Smooth muscle cell (in vitro differentiated cells): ENCODE data around the gene ZNF385B. TPM values are rescaled to one million over a fixed set of nuclear protein-coding genes. Genes with fewer than 3 reads are reported as not detected.

ENCODE experiments used
- DNase-seq: peaks from one replicate; lab custom pipeline; 2025; ENCODE audit not compliant: unreplicated experiment; lab: John Stamatoyannopoulos, UW
- H2AFZ ChIP-seq: fragments of 200-600 bp; sonication (generic); 2 replicates; pipeline ENCODE4 v1.6.0; 2016; ENCODE audit warnings: antibody characterized with exemption, low read depth, mild to moderate bottlenecking
- H3F3A ChIP-seq: fragments of 200-600 bp; sonication (generic); 2 replicates; pipeline ENCODE4 v1.6.0; 2017; ENCODE audit warnings: antibody characterized with exemption, low read depth
- H3K27ac ChIP-seq: fragments of 200-600 bp; sonication (generic); 2 replicates; pipeline ENCODE4 v1.5.1; 2016; ENCODE audit warnings: low read depth, mild to moderate bottlenecking
- H3K27me3 ChIP-seq: fragments of 200-600 bp; sonication (generic); 2 replicates; pipeline ENCODE4 v1.6.1; 2016; ENCODE audit warnings: low read depth, mild to moderate bottlenecking
- H3K36me3 ChIP-seq: fragments of 200-600 bp; sonication (generic); 2 replicates; pipeline ENCODE4 v1.5.1; 2016; ENCODE audit warnings: low read depth
- H3K4me1 ChIP-seq: fragments of 200-600 bp; sonication (generic); 2 replicates; pipeline ENCODE4 v1.5.1; 2016; ENCODE audit warnings: low read depth
- H3K4me2 ChIP-seq: fragments of 200-600 bp; sonication (generic); 2 replicates; pipeline ENCODE4 v1.6.0; 2016; ENCODE audit warnings: mild to moderate bottlenecking
- H3K4me3 ChIP-seq: fragments of 200-600 bp; sonication (generic); 2 replicates; pipeline ENCODE4 v1.5.1; 2016; ENCODE audit warnings: mild to moderate bottlenecking
- H3K79me2 ChIP-seq: fragments of 200-600 bp; sonication (generic); 2 replicates; pipeline ENCODE4 v1.6.0; 2016; ENCODE audit warnings: low read depth, mild to moderate bottlenecking
- H3K9ac ChIP-seq: fragments of 200-600 bp; sonication (generic); 2 replicates; pipeline ENCODE4 v1.6.0; 2016; ENCODE audit warnings: low read depth
- H3K9me3 ChIP-seq: fragments of 200-600 bp; sonication (generic); replicated peaks from 2 replicates; pipeline ENCODE4 v1.5.1; 2016; ENCODE audit warnings: low read depth
- H4K20me1 ChIP-seq: fragments of 200-600 bp; sonication (generic); 2 replicates; pipeline ENCODE4 v1.6.0; 2016; ENCODE audit warnings: low read depth
- CTCF ChIP-seq: fragments of 200-600 bp; sonication (generic); IDR thresholded peaks from 2 replicates; pipeline ENCODE4 v1.5.1; 2017; ENCODE audit warnings: borderline replicate concordance, mild to moderate bottlenecking, antibody characterized with exemption; ENCODE audit not compliant: insufficient read depth, poor library complexity, severe bottlenecking
- WGBS: methylation state at CpG from one replicate; pipeline ENCODE4 v1.1.7; 2016; ENCODE audit warnings: low lambda C conversion rate; 5-methylcytosine and 5-hydroxymethylcytosine counted together
- polyA plus RNA-seq: library from polyadenylated mRNA; unstranded; fragments of >200 nt; fragmentation: Nextera tagmentation; extraction: Ambion mirVana; gene quantifications from 2 replicates; pipeline ENCODE4 v1.2.1, GENCODE V29; 2016
- total RNA-seq: library from RNA; depleted of rRNA; stranded (reverse); fragments of >200 nt; gene quantifications from 2 replicates; pipeline ENCODE4 v1.2.3, GENCODE V29; 2014

The ZNF385B gene
- total and polyA plus RNA-seq, 2 experiments from 2014 or later, result 1.4 to 3.2 TPM

GRCh38 chr2:179768765-179769164 lies 92.6 kb downstream of the ZNF385B start:
- TF ChIP-seq CTCF, result no peak
- H3K4me3 ChIP-seq, result no peak overlapping the region
- 79% methylated on average over 1 of the region's 1 CpG for WGBS
- no peak overlapping the region for H3K4me2 ChIP-seq
- H4K20me1 ChIP-seq, result no peaks in the 10 kb centered on the region
- H3K4me1 ChIP-seq, result no peaks in the 10 kb centered on the region
- no peaks in the 10 kb centered on the region for H3K27me3 ChIP-seq
- H3K9ac ChIP-seq, result no peak overlapping the region
- no peaks in the 10 kb centered on the region for H3F3A ChIP-seq
- DNase-seq, result no peak
- no peak overlapping the region for H3K27ac ChIP-seq
- H3K36me3 ChIP-seq, result no peaks in the 10 kb centered on the region
- no peaks in the 10 kb centered on the region for H3K9me3 ChIP-seq
- H3K79me2 ChIP-seq, result no peaks in the 10 kb centered on the region
- peak overlapping the region; percentile 24 for H2AFZ ChIP-seq

GRCh38 chr2:179765666-179766065 lies 95.7 kb downstream of the ZNF385B start:
- Histone ChIP-seq H3K27me3 (no peaks in the 10 kb centered on the region), H3K79me2 (no peaks in the 10 kb centered on the region), H3K9me3 (no peaks in the 10 kb centered on the region), H4K20me1 (no peaks in the 10 kb centered on the region), H3K4me1 (no peaks in the 10 kb centered on the region), H3K27ac (no peak overlapping the region), H3K36me3 (no peaks in the 10 kb centered on the region), H3K4me3 (no peak overlapping the region), H3K9ac (no peak overlapping the region), H2AFZ (no peak overlapping the region), H3K4me2 (no peak overlapping the region), H3F3A (no peaks in the 10 kb centered on the region)
- WGBS, result 52% methylated on average over 2 of the region's 2 CpGs
- no peak for TF ChIP-seq CTCF
- no peak for DNase-seq

- DNase-seq, result no peak
- no peaks in the 10 kb centered on the region for H4K20me1 ChIP-seq
- no peaks in the 10 kb centered on the region for H3K36me3 ChIP-seq
- H3F3A ChIP-seq, result no peaks in the 10 kb centered on the region
- no peaks in the 10 kb centered on the region for H3K79me2 ChIP-seq
- no peaks in the 10 kb centered on the region for H3K9me3 ChIP-seq
- no peak overlapping the region for H3K4me3 ChIP-seq
- 93% methylated on average over 1 of the region's 1 CpG for WGBS
- no peak overlapping the region for H3K27ac ChIP-seq
- no peaks in the 10 kb centered on the region for H3K4me1 ChIP-seq
- H2AFZ ChIP-seq, result no peak overlapping the region
- H3K27me3 ChIP-seq, result no peaks in the 10 kb centered on the region
- no peak overlapping the region for H3K4me2 ChIP-seq
- TF ChIP-seq CTCF, result no peak
- no peak overlapping the region for H3K9ac ChIP-seq
Measured at GRCh38 chr2:179764710-179765109, 96.7 kb downstream of the ZNF385B start.

GRCh38 chr2:179758636-179759035 lies 102.8 kb downstream of the ZNF385B start:
- no peak overlapping the region for H3K4me3 ChIP-seq
- TF ChIP-seq CTCF, result no peak
- no peaks in the 10 kb centered on the region for H3K79me2 ChIP-seq
- no peaks in the 10 kb centered on the region for H3K36me3 ChIP-seq
- H4K20me1 ChIP-seq, result no peaks in the 10 kb centered on the region
- no peaks in the 10 kb centered on the region for H3K9me3 ChIP-seq
- 92% methylated on average over 3 of the region's 3 CpGs for WGBS
- no peaks in the 10 kb centered on the region for H3K4me1 ChIP-seq
- DNase-seq, result no peak
- no peak overlapping the region for H3K9ac ChIP-seq
- H2AFZ ChIP-seq, result no peak overlapping the region
- no peak overlapping the region for H3K27ac ChIP-seq
- no peaks in the 10 kb centered on the region for H3F3A ChIP-seq
- no peaks in the 10 kb centered on the region for H3K27me3 ChIP-seq
- H3K4me2 ChIP-seq, result no peak overlapping the region
